Vagina (tissue), 2 donors: ENCODE results near the gene EPB41L5. TPM values are rescaled to one million over a fixed set of nuclear protein-coding genes. Genes with fewer than 3 reads are reported as not detected.

Experiments used
- DNase-seq, 2 donors: peaks; one replicate each; pipeline ENCODE4 v3.0.0-alpha.2; 2017; ENCODE audit errors: extremely low spot score in 2 of 2
- H3K27ac ChIP-seq: fragments of 200-600 bp; sonication (generic); one replicate; pipeline ENCODE4 v1.5.1; 2019
- H3K27me3 ChIP-seq: fragments of 200-600 bp; sonication (generic); one replicate; pipeline ENCODE4 v1.5.1; 2019
- H3K36me3 ChIP-seq, 2 donors: fragments of 200-600 bp; sonication (generic); one replicate each; pipeline ENCODE4 v1.5.1; 2017 to 2019
- H3K4me1 ChIP-seq: fragments of 200-600 bp; sonication (generic); one replicate; pipeline ENCODE4 v1.5.1; 2019
- H3K4me3 ChIP-seq, 2 donors: fragments of 200-600 bp; sonication (generic); 1 replicate in 1 of 2; 2 replicates in 1 of 2; pipeline ENCODE4 v1.5.1; 2016 to 2019
- H3K9me3 ChIP-seq: fragments of 200-600 bp; sonication (generic); one replicate; pipeline ENCODE4 v1.5.1; 2019
- POLR2A ChIP-seq, 2 donors: fragments of 450-650 bp; IDR thresholded peaks; one replicate each; pipeline ENCODE4 v1.6.1; 2017; ENCODE audit warnings: antibody characterized with exemption in 2 of 2, mild to moderate bottlenecking in 2 of 2, moderate library complexity in 2 of 2
- POLR2AphosphoS5 ChIP-seq, 2 donors: sonication (generic); formaldehyde crosslinking; IDR thresholded peaks; one replicate each; pipeline ENCODE4 v1.9.0; 2017; ENCODE audit warnings: antibody characterized with exemption in 2 of 2, mild to moderate bottlenecking in 2 of 2, low read depth in 1 of 2; ENCODE audit not compliant: insufficient read depth in 1 of 2
- intact Hi-C: fragments of 100-400 bp; cut with DNase I; formaldehyde crosslinking; loops from one replicate; pipeline ENCODE4 v1.15.1; 2023
- total RNA-seq: library from RNA; depleted of rRNA; stranded (reverse); fragments of >200 nt; gene quantifications from one replicate; pipeline ENCODE4 v1.2.3, GENCODE V29; 2016
- TF ChIP-seq, protein P1 (sequence below), 3 experiments: fragments of 450-650 bp in 2 of 3; fragments of 200-600 bp in 1 of 3; sonication (generic) in 1 of 3; IDR thresholded peaks; one replicate each; pipeline ENCODE4 v1.5.1; 2017 to 2019; ENCODE audit warnings: antibody characterized with exemption in 3 of 3, mild to moderate bottlenecking in 2 of 3, moderate library complexity in 2 of 3

EPB41L5 gene
- total RNA-seq, 1 donor from 2014 or later, result 37.6 TPM

DNA sequence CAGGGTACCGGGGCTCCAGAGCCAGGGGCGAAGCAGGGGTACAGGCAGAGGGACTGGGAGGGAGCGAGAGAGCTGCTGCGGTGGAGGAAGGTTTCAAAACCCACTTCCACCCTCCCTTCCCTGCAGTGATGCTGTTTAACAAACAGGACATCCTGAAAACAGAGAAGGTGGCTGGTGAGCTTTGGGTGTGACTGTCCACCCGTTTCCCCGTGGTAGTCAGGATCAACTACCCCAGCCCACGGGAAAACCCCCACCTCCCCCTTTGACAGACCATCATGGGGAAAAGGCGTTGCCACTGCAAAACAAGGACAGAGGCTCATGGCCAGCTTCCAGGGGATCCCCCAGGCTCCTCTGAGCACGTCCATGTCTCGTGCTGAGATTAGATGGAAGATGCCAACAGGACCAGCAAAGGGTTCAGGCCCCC lies 197.4 kb downstream of the EPB41L5 start:
- no peak overlapping the region for H3K27ac ChIP-seq
- intact Hi-C loops, result no loop called here

GRCh38 chr2:120218181-120218580 lies 205.3 kb downstream of the EPB41L5 start:
- H3K27me3 ChIP-seq, result no peaks in the 10 kb centered on the region
- TF ChIP-seq POLR2A (IDR thresholded peaks at IDR 0.05), result no peak
- TF ChIP-seq, protein P1, sequence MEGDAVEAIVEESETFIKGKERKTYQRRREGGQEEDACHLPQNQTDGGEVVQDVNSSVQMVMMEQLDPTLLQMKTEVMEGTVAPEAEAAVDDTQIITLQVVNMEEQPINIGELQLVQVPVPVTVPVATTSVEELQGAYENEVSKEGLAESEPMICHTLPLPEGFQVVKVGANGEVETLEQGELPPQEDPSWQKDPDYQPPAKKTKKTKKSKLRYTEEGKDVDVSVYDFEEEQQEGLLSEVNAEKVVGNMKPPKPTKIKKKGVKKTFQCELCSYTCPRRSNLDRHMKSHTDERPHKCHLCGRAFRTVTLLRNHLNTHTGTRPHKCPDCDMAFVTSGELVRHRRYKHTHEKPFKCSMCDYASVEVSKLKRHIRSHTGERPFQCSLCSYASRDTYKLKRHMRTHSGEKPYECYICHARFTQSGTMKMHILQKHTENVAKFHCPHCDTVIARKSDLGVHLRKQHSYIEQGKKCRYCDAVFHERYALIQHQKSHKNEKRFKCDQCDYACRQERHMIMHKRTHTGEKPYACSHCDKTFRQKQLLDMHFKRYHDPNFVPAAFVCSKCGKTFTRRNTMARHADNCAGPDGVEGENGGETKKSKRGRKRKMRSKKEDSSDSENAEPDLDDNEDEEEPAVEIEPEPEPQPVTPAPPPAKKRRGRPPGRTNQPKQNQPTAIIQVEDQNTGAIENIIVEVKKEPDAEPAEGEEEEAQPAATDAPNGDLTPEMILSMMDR (IDR thresholded peaks at IDR 0.05), result no peak
- DNase-seq, result peak in 1 of 2 donors; percentile 81
- H3K4me1 ChIP-seq, result peaks cover 35% of the 10 kb centered on the region
- no peak overlapping the region for H3K27ac ChIP-seq
- H3K9me3 ChIP-seq, result no peaks in the 10 kb centered on the region
- no peak overlapping the region for H3K4me3 ChIP-seq
- H3K36me3 ChIP-seq, result no peaks in the 10 kb centered on the region
- intact Hi-C loops, result no loop called here

More for the DNA sequence above, 197.4 kb downstream of the EPB41L5 start:
- Histone ChIP-seq H3K4me1 (no peaks in the 10 kb centered on the region), H3K27me3 (no peaks in the 10 kb centered on the region), H3K9me3 (no peaks in the 10 kb centered on the region), H3K4me3 (no peak overlapping the region), H3K36me3 (no peaks in the 10 kb centered on the region)
- TF ChIP-seq, protein P1 (IDR thresholded peaks at IDR 0.05), result no peak
- TF ChIP-seq POLR2A (IDR thresholded peaks at IDR 0.05) (no peak), POLR2AphosphoS5 (IDR thresholded peaks at IDR 0.05; ENCODE audit: insufficient read depth in 1 of 2, low read depth in 1 of 2) (no peak)
- DNase-seq, result peak in 1 of 2 donors; percentile 69

DNA sequence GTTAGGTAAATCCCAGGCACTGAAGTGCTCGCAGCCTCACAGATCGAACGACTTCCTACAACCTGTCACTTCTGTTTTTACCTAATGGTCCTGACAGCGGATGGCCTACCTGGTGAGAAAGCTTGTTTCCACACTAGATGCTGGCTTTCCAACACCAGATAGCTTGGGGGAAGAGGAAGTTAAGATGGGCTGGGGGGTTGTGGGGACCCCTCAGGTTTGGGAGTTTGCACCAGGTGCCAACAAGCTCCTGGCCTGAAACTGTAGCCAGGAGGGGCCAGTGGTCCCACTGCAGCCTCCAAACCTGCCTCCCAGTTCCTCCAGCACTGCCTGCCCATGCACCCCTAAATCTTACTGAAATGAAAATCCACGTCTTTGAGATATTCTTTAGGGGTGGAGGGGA lies 206.4 kb downstream of the EPB41L5 start:
- intact Hi-C loops, result no loop called here
- Histone ChIP-seq H3K9me3 (no peaks in the 10 kb centered on the region), H3K36me3 (no peaks in the 10 kb centered on the region), H3K27me3 (no peaks in the 10 kb centered on the region), H3K27ac (no peak overlapping the region), H3K4me3 (no peak overlapping the region), H3K4me1 (peaks cover 41% of the 10 kb centered on the region)
- DNase-seq, result peak in 1 of 2 donors; percentile 69
- TF ChIP-seq, protein P1 (IDR thresholded peaks at IDR 0.05), result no peak
- no peak for TF ChIP-seq POLR2A (IDR thresholded peaks at IDR 0.05)
- TF ChIP-seq POLR2AphosphoS5 (IDR thresholded peaks at IDR 0.05; ENCODE audit: insufficient read depth in 1 of 2, low read depth in 1 of 2), result no peak

DNA sequence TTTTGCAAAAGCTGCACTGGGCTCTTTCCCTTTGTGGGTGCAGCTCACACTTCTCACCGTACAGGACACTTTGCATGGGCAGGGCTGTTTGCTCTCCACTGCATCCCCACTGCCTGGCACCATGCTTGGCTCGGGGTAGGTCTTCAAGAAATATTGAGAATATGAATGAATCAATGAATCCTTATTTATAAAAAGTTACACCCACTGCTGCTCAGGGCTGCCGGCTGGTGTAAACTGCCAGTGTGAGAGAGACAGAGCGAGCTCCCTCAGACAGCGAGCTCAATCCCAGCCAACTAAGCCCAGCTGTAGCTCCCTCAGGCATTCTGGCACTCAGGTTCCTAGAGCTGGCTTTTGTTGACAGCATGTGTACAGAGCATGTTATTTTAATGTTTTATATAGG lies 206.9 kb downstream of the EPB41L5 start:
- peak in 1 of 2 donors; percentile 64 for DNase-seq
- no peak overlapping the region for H3K27ac ChIP-seq
- H3K36me3 ChIP-seq, result no peaks in the 10 kb centered on the region
- TF ChIP-seq, protein P1 (IDR thresholded peaks at IDR 0.05), result no peak
- TF ChIP-seq POLR2A (IDR thresholded peaks at IDR 0.05) (no peak), POLR2AphosphoS5 (IDR thresholded peaks at IDR 0.05; ENCODE audit: insufficient read depth in 1 of 2, low read depth in 1 of 2) (no peak)
- H3K9me3 ChIP-seq, result no peaks in the 10 kb centered on the region
- no peaks in the 10 kb centered on the region for H3K27me3 ChIP-seq
- intact Hi-C loops, result loop anchor here (10.0 kb wide), 1 partner anchor 95 kb away; no protein-coding TSS in a partner anchor
- H3K4me1 ChIP-seq, result peaks cover 43% of the 10 kb centered on the region
- no peak overlapping the region for H3K4me3 ChIP-seq

DNA sequence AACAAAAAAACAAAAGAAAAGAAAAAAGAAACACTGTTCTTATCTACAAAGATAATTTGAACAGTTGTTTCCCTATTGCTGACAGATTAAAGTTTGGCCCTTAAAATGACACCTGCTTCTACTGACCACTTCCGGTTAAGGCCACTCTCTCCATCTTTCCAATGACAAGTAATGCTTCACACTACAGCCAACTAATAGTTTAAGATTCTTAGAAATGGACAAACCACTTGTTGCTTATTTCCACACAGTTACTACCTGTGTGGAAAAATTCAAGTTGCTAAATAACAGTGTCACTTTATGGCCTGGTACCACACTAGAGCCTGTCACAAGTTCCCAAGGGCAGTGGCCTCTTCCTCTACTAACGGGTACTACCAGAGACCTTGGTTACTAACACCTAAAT lies 207.9 kb downstream of the EPB41L5 start:
- Histone ChIP-seq H3K36me3 (no peaks in the 10 kb centered on the region), H3K4me1 (peaks cover 43% of the 10 kb centered on the region), H3K9me3 (no peaks in the 10 kb centered on the region), H3K4me3 (no peak overlapping the region), H3K27me3 (no peaks in the 10 kb centered on the region), H3K27ac (no peak overlapping the region)
- DNase-seq, result no peak
- TF ChIP-seq POLR2AphosphoS5 (IDR thresholded peaks at IDR 0.05; ENCODE audit: insufficient read depth in 1 of 2, low read depth in 1 of 2), result no peak
- TF ChIP-seq, protein P1 (IDR thresholded peaks at IDR 0.05), result no peak
- no peak for TF ChIP-seq POLR2A (IDR thresholded peaks at IDR 0.05)
- intact Hi-C loops, result loop anchor here (10.0 kb wide), 1 partner anchor 94 kb away; no protein-coding TSS in a partner anchor
